ENCODE results near the gene PPP1R27. TPM values are rescaled to one million over a fixed set of nuclear protein-coding genes. Genes with fewer than 3 reads are reported as not detected.

The PPP1R27 gene
- total RNA-seq, 2 donors from 2014 or later: not detected

DNA sequence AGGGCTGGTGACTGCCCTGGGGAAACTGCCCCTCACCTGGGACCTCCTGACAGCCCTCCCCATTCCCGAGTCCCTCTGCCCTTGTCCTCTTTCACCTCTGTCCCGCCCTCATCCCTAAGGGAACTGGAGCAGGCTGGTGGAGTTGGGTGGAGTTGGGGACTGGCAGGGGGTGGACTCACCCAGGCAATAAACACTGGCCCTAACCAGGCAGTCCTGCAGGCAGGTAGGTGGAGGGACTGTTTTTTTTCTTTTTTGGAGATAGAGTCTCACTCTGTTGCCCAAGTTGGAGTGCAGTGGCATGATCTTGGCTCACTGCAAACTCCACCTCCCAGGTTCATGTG is 19.2 kb downstream of the PPP1R27 start:
- 62 to 64% methylated on average over 2 of the region's 2 CpGs for WGBS, 2 donors
- H3K27me3 ChIP-seq: peaks cover 0 to 3% of the 10 kb centered on the region in 2 donors
- DNase-seq (no peak), ATAC-seq (no peak)
- H3K36me3 ChIP-seq (replicated peaks in 1 of 2; ENCODE audit: insufficient read depth in 1 of 2, low read depth in 2 of 2): no peaks in the 10 kb centered on the region
- intact Hi-C loops (cut with DNase I): no loop called here
- no peaks in the 10 kb centered on the region for H3K9me3 ChIP-seq
- no peak overlapping the region for H3K4me3 ChIP-seq
- TF ChIP-seq POLR2A (IDR thresholded peaks at IDR 0.05) (no peak), CTCF (IDR thresholded peaks at IDR 0.05) (no peak)
- H3K27ac ChIP-seq: peak overlapping the region in 3 of 4 donors; percentile 29 to 61 (median 51)
- H3K4me1 ChIP-seq: peaks cover 11% of the 10 kb centered on the region

- Histone ChIP-seq H3K27me3 (peaks cover 0 to 6% of the 10 kb centered on the region in 2 donors), H3K4me3 (no peak overlapping the region), H3K4me1 (peaks cover 11% of the 10 kb centered on the region), H3K27ac (peak overlapping the region in 3 of 4 donors; percentile 29 to 61 (median 51)), H3K36me3 (replicated peaks in 1 of 2; ENCODE audit: insufficient read depth in 1 of 2, low read depth in 2 of 2) (no peaks in the 10 kb centered on the region), H3K9me3 (no peaks in the 10 kb centered on the region)
- DNase-seq: peak in 3 of 4 donors; percentile 50 to 66 (median 57)
- peak in 1 of 3 donors; percentile 21 for TF ChIP-seq POLR2A (IDR thresholded peaks at IDR 0.05)
- no peak for TF ChIP-seq CTCF (IDR thresholded peaks at IDR 0.05)
- WGBS, 2 donors: 52 to 65% methylated on average over 2 to 18 of the region's 24 CpGs
- ATAC-seq: peak; percentile 56
- intact Hi-C loops (cut with DNase I): no loop called here
Observed at GRCh38 chr17:81814748-81815645, 19.9 kb downstream of the PPP1R27 start.

- 84 to 100% methylated on average over 2 to 30 of the region's 41 CpGs for WGBS, 2 donors
Observed at GRCh38 chr17:81813861-81814683, 20.8 kb downstream of the PPP1R27 start.

GRCh38 chr17:81813371-81813684 is 21.5 kb downstream of the PPP1R27 start:
- TF ChIP-seq POLR2A (IDR thresholded peaks at IDR 0.05) (no peak), CTCF (IDR thresholded peaks at IDR 0.05) (no peak)
- ATAC-seq: no peak

More at GRCh38 chr17:81813861-81814683, 20.8 kb downstream of the PPP1R27 start:
- TF ChIP-seq POLR2A (IDR thresholded peaks at IDR 0.05) (no peak), CTCF (IDR thresholded peaks at IDR 0.05) (no peak)
- H3K4me3 ChIP-seq: no peak overlapping the region
- peaks cover 11% of the 10 kb centered on the region for H3K4me1 ChIP-seq
- DNase-seq (no peak), ATAC-seq (no peak)
- intact Hi-C loops (cut with DNase I): no loop called here
- H3K27me3 ChIP-seq: peaks cover 0 to 6% of the 10 kb centered on the region in 2 donors
- H3K27ac ChIP-seq: no peak overlapping the region
- no peaks in the 10 kb centered on the region for H3K9me3 ChIP-seq
- no peaks in the 10 kb centered on the region for H3K36me3 ChIP-seq (replicated peaks in 1 of 2; ENCODE audit: insufficient read depth in 1 of 2, low read depth in 2 of 2)

More at GRCh38 chr17:81813371-81813684, 21.5 kb downstream of the PPP1R27 start:
- no peak overlapping the region for H3K27ac ChIP-seq
- DNase-seq: no peak
- H3K27me3 ChIP-seq: peaks cover 0 to 6% of the 10 kb centered on the region in 2 donors
- peaks cover 11% of the 10 kb centered on the region for H3K4me1 ChIP-seq
- intact Hi-C loops (cut with DNase I): no loop called here
- 84% methylated on average over 15 of the region's 15 CpGs; no CpG with 5 or more reads in 1 of the 2 donors for WGBS, 2 donors
- H3K9me3 ChIP-seq: no peaks in the 10 kb centered on the region
- H3K4me3 ChIP-seq: no peak overlapping the region
- H3K36me3 ChIP-seq (replicated peaks in 1 of 2; ENCODE audit: insufficient read depth in 1 of 2, low read depth in 2 of 2): no peaks in the 10 kb centered on the region

Data from body of pancreas (tissue), 4 donors.